NCI-H1436 (cell line): ENCODE results near the gene CEBPG.

ENCODE experiments used
- DNase-seq: peaks from one replicate; lab custom pipeline; 2025; lab: John Stamatoyannopoulos, UW

The CEBPG gene

DNA sequence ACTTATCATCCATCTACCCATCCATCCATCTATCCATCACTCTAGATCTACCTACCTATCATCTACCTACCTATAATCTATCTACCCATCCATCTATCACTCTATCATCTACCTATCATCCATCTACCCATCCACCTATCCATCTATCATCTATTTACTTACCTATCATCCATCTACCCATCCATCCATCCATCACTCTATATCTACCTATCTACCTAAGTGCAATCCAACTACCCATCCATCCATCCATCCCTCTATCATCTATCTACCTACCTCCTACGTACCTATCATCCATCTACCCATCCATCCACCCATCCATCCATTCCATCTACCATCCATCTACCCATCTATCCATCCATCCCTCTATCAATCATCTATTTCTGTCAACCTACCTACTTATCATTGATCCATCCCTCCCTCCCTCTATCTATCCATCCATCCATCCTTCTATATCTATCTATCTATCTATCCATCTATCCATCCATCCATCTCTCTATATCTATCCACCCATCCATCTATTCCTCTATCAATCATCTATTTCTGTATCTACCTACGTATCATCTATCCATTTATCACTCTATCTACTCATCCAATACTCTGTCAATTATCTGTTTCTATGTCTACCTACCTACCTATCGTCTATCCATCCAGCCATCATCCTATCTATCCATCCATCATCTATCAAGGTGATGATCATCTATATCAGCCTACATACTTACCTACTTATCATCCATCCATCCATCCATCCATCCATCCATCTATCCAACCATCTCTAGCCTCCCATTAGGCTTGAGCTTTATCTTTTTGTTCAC, 49.1 kb downstream of the CEBPG start:
- no peak for DNase-seq

DNA sequence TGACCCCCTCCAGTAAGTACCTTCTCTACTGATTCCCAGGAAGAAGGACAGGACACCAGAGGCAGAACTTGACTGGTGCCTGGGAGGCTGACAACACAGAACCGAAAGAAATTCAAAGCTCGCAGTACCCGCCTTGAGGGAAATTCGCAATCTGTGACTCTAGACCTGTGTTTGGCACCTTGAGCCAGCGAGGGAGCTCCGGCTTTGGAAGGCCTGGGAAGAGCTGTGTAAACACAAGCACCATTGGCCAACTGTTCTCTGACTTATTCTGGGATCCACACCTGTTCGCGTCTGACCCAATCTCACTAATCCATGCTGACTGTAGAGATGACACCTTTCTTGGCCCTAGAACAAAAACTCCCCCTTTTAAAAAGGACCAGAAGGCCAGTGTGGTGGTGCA, 50.7 kb downstream of the CEBPG start:
- no peak for DNase-seq

DNA sequence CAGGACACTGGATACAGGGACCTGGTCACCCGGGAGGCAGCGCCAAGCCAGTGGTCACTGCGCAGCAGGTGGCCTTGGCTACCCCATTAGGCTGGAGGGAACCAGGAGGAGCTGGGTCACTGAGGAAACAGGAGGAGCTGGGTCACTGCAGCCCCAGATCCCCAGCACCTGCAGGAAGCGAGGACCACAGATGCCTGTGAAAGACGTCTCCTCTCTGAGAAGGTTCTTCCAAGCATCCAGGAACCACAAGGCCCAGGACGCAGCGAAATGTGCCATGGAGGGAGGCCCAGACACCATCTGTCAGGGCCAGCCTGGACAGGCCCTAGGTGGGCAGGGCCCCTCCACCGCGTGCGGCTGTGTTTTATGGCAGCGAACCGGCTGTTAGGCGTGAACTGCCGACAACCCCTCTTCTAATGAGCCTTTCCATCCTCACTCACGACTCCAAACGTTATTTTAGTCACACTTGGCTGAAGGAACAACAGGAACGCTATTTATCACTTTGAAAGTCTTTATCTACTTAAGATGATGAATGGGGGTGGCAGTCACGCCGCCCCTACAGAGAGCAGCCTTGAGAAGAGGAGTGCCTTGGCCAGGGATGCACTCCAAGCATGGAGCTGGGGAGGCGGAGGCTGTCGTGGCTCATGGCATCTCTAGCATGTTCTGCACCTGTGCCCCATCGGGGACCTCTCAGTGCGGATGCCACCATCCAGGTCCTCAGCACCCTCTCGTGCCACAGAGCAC, 53.3 kb downstream of the CEBPG start:
- DNase-seq = no peak

DNA sequence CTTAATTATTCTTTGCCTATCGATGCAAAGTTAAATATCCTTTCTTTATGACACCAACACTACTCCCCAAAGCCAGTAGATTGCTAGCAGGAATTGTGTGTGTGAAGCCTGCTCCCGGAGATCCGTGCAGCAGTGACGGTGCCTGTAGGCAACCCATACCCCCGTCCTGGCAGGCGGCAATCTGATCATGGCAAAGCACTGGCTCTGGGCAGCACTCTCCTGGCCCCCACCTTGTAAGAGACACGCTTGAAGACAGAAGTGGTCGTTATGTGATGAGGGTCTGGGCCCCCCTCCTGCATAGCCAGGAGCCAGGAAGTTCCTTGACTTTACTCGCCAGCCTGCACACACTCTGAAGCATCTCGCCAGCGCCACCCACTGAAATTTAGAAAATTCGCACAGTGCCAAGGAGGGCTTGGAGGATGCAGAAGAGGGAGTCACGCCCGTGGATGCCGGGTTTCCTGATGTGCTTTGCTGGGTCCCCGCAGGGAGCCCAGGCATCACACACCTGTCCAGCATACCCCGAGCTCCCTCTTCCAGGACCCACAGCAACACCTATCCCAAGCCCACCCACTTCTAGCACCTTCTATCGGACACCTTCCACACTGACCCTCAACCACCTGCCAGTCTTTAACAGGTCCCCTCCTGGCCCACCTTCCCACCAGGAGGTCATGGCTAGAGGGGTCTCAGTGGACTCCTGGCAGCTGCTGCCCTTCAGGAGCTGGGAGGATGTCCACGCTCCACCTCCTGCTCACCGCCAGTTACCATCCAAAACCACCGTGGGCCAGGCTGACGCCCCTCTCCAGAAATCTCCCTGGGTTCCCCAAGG, 54.5 kb downstream of the CEBPG start:
- no peak for DNase-seq

DNA sequence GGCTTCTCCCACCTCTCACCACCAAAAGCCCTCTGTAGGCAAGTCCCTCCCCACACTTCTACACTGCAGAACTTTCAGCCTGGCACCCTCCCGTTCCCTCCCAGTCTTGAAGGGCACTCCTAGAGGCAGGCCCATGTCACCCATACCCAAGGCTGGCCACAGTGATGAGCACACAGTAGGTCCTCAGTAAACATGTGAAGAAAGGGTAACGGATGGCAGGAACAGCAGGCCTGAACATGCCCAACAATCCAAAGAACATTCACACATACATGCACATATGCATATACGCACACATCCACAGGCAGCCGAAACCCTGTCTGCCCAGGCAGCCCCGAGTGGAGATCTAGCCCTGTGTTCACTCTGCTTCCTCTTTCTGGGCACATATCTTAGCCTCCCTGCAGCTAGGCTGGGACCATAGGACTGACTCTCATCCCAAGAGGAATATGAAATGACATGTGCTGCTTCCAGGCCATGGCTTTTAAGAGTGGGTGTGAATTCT, 55.2 kb downstream of the CEBPG start:
- DNase-seq = no peak

DNA sequence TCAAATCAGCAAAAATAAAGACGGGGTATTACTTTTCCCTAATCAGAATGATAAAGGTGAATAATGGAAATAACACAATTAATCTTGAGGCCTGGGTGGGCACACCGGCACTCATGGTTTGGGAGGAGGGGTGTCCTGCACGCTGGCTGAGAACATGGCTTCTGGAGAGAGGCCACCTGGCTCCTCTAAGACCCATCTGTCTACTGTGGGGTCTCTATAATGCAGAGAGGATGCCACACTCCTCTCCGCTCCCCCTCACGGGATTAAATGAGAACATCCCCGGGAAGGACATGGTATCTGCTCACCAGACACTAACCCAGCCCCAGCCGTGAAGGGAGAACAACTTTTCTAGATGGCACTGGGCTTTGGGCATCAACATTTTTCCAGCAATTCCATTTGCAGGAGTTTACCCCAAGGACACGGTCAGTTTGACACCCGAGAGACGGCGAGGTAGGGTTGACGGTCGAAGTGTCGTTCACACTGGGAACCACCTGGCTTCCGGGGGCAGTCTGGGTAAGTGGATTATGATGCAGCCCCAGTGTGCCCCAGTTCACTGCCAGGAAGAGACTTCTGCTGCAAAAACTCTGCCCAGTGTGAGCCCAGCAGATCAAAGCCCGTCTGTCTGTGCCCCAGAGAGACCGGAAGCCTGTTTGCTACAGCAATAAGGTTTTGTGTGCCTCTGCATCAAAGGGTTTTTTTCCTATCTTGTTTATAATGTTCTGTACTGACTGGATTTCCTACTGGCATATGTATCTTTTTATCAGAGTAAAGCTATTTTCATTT, 56.6 kb downstream of the CEBPG start:
- no peak for DNase-seq

DNA sequence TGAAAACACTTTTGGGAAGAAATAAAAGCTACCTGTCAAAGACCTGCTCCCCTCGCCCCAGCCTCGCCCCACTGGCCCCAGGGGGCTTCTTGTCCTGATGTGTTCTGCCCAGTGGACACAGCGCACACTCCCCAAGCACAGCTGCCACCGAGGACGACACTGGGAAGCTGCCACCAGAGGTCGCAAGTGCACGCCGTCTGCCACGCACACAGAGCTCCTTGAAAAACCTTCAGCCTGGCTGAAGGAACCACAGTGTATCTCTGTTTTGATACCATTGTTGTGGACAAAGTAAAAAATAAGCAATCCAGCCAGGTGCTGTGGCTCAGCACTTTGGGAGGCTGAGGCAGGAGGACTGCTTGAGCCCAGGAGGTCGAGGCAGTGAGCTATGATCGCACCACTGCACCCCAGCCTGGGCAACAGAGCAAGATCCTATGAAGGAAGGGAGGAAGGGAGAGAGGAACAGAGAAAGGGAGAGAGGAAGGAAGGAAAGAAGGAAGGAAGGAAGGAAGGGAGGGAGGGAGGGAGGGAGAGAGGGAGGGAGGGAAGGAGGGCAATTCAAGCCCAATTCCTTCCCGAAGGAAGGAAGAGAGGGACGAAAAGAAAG, 57.3 kb downstream of the CEBPG start:
- DNase-seq = peak; percentile 62

DNA sequence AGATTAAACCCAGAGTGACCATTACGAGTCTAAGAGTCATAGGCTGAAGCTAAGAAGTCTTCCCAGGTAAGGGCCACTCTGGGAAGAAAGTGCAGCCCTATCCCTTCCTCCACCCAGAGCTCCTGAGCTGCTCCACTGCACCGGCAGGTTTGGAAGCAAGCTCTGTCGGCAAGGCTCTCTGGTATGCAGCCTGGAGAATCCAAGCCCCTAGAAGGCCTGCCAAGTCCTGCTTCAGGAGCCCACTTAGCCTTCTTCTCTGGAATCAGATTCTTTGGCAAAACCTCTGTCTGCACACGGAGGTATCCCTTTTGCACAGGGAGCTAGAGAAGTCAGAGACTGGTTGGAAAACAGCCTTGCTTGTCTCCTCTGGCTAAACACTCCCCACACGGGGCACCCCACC, 58.5 kb downstream of the CEBPG start:
- DNase-seq = no peak
